MCF 10A (cell line): Measurements from ENCODE around the gene KCNIP1. TPM values are rescaled to one million over a fixed set of nuclear protein-coding genes. Genes with fewer than 3 reads are reported as not detected.

Source experiments
- BruUV-seq: library from RNA; stranded (reverse); fragments of 400-500 nt; replicated peaks from 2 replicates; lab custom pipeline; 2021; lab: Mats Ljungman, UMichigan
- CTCF ChIA-PET: fragments of 300-600 bp; sonication (Branson Sonifier 250); formaldehyde crosslinking; extraction: SDS; loops from one replicate; lab custom pipeline; 2021; ENCODE audit warnings: antibody characterized with exemption, inconsistent platforms; lab: Yijun Ruan, JAX
- POLR2A ChIA-PET: fragments of 300-600, 350-650 bp; sonication (Branson Sonifier 250); formaldehyde crosslinking; extraction: SDS; loops from one replicate; lab custom pipeline; 2020; ENCODE audit warnings: antibody characterized with exemption, inconsistent platforms; lab: Yijun Ruan, JAX
- DNase-seq: peaks from one replicate; pipeline ENCODE4 v3.0.0-alpha.2; 2018; ENCODE audit not compliant: unreplicated experiment
- H3K27ac Mint-ChIP-seq: one replicate; pipeline ENCODE4 v1.8.0; 2022; ENCODE audit warnings: mild to moderate bottlenecking, low read depth, mixed read lengths; ENCODE audit not compliant: unreplicated experiment
- H3K27me3 Mint-ChIP-seq: one replicate; pipeline ENCODE4 v1.8.0; 2022; ENCODE audit warnings: mixed read lengths; ENCODE audit not compliant: insufficient read depth, unreplicated experiment
- H3K36me3 Mint-ChIP-seq: one replicate; pipeline ENCODE4 v1.8.0; 2022; ENCODE audit warnings: mild to moderate bottlenecking, moderate library complexity, mixed read lengths; ENCODE audit not compliant: insufficient read depth, unreplicated experiment
- H3K4me1 Mint-ChIP-seq: one replicate; pipeline ENCODE4 v1.8.0; 2022; ENCODE audit warnings: mixed read lengths; ENCODE audit not compliant: insufficient read depth, unreplicated experiment
- H3K4me3 Mint-ChIP-seq: one replicate; pipeline ENCODE4 v1.8.0; 2022; ENCODE audit warnings: mild to moderate bottlenecking, moderate library complexity, mixed read lengths; ENCODE audit not compliant: unreplicated experiment
- H3K9me3 Mint-ChIP-seq: one replicate; pipeline ENCODE4 v1.8.0; 2022; ENCODE audit warnings: mixed read lengths; ENCODE audit not compliant: unreplicated experiment
- CTCF ChIP-seq: fragments of 200-600 bp; IDR thresholded peaks from one replicate; pipeline ENCODE4 v1.8.0; 2022; ENCODE audit warnings: antibody characterized with exemption, mild to moderate bottlenecking; ENCODE audit not compliant: unreplicated experiment
- intact Hi-C: fragments of 100-400 bp; cut with micrococcal nuclease; formaldehyde crosslinking; loops from 2 replicates; pipeline ENCODE4 v1.14.1; 2022
- total RNA-seq: library from RNA; stranded (reverse); gene quantifications from 2 replicates; pipeline ENCODE4 v1.2.3, GENCODE V29; 2022

KCNIP1 gene
- total RNA-seq, 1 experiment from 2014 or later: not detected

GRCh38 chr5:170628028-170628427 lies 124.2 kb downstream of the KCNIP1 start:
- intact Hi-C loops: no loop called here
- H3K36me3 Mint-ChIP-seq: no peaks in the 10 kb centered on the region
- no peak overlapping the region for H3K27ac Mint-ChIP-seq
- peaks cover 35% of the 10 kb centered on the region for H3K27me3 Mint-ChIP-seq
- no peak for TF ChIP-seq CTCF
- H3K9me3 Mint-ChIP-seq: no peaks in the 10 kb centered on the region
- H3K4me1 Mint-ChIP-seq: peaks cover 4% of the 10 kb centered on the region
- ChIA-PET POLR2A (interaction anchor here (0.7 kb wide), 1 partner anchor 40 kb away, joined by 3 read pairs; no protein-coding TSS in a partner anchor), CTCF (interaction anchor here (0.6 to 19.0 kb wide), 5 partner anchors 11 to 204 kb away, joined by 3 to 418 read pairs (median 132); no protein-coding TSS in a partner anchor)
- DNase-seq: no peak
- no peak overlapping the region for H3K4me3 Mint-ChIP-seq
- BruUV-seq: no TSS peak

- H3K27ac Mint-ChIP-seq: no peak overlapping the region
- intact Hi-C loops: no loop called here
- TF ChIP-seq CTCF: no peak
- BruUV-seq: no TSS peak
- ChIA-PET CTCF (interaction anchor here (0.6 to 11.5 kb wide), 7 partner anchors 10 to 205 kb away, joined by 3 to 418 read pairs (median 4); no protein-coding TSS in a partner anchor), POLR2A (no interaction called here)
- no peak overlapping the region for H3K4me3 Mint-ChIP-seq
- no peaks in the 10 kb centered on the region for H3K36me3 Mint-ChIP-seq
- H3K9me3 Mint-ChIP-seq: no peaks in the 10 kb centered on the region
- H3K27me3 Mint-ChIP-seq: peaks cover 32% of the 10 kb centered on the region
- no peak for DNase-seq
- peaks cover 13% of the 10 kb centered on the region for H3K4me1 Mint-ChIP-seq
Measured at GRCh38 chr5:170628691-170629565, 125.1 kb downstream of the KCNIP1 start.

- Mint-ChIP-seq H3K36me3 (no peaks in the 10 kb centered on the region), H3K4me3 (no peak overlapping the region), H3K27me3 (peaks cover 24% of the 10 kb centered on the region), H3K4me1 (peaks cover 20% of the 10 kb centered on the region), H3K27ac (no peak overlapping the region), H3K9me3 (no peaks in the 10 kb centered on the region)
- ChIA-PET CTCF (interaction anchor here (1.0 to 1.3 kb wide), 2 partner anchors 9 to 20 kb away, joined by 3 to 4 read pairs; no protein-coding TSS in a partner anchor), POLR2A (no interaction called here)
- DNase-seq: no peak
- intact Hi-C loops: no loop called here
- no TSS peak for BruUV-seq
- no peak for TF ChIP-seq CTCF
Measured at GRCh38 chr5:170629566-170630175, 125.9 kb downstream of the KCNIP1 start.

GRCh38 chr5:170630226-170630625 lies 126.4 kb downstream of the KCNIP1 start:
- no peaks in the 10 kb centered on the region for H3K36me3 Mint-ChIP-seq
- intact Hi-C loops: no loop called here
- TF ChIP-seq CTCF: no peak
- BruUV-seq: no TSS peak
- H3K27me3 Mint-ChIP-seq: peaks cover 19% of the 10 kb centered on the region
- H3K4me3 Mint-ChIP-seq: no peak overlapping the region
- no peak for DNase-seq
- no peaks in the 10 kb centered on the region for H3K9me3 Mint-ChIP-seq
- no peak overlapping the region for H3K27ac Mint-ChIP-seq
- H3K4me1 Mint-ChIP-seq: peaks cover 20% of the 10 kb centered on the region
- POLR2A ChIA-PET: no interaction called here
- CTCF ChIA-PET: interaction anchor here (0.8 to 10.4 kb wide), 6 partner anchors 12 to 205 kb away, joined by 3 to 233 read pairs (median 22); no protein-coding TSS in a partner anchor
